K562 (cell line): ENCODE measurements around the gene TXNRD1. TPM values are rescaled to one million over a fixed set of nuclear protein-coding genes. Genes with fewer than 3 reads are reported as not detected.

ENCODE experiments used
- CEBPB ChIP-seq: fragments of 450-650 bp; IDR thresholded peaks from 2 replicates; pipeline ENCODE4 v1.6.1; 2016; ENCODE audit warnings: missing genetic modification characterization, missing compliant biosample characterization
- CHD1 ChIP-seq: fragments of 200-600 bp; sonication (generic); IDR thresholded peaks from one replicate; pipeline ENCODE4 v1.6.1; 2012; ENCODE audit warnings: mild to moderate bottlenecking, moderate library complexity, low read length, inconsistent platforms
- JUND ChIP-seq, 2 experiments: IDR thresholded peaks; 2 replicates in 1 of 2; 3 replicates in 1 of 2; pipeline ENCODE4 v1.6.1; 2011; ENCODE audit warnings: borderline replicate concordance in 2 of 2, low read depth in 2 of 2, low read length in 2 of 2, improper control_type of control experiment in 1 of 2, missing biosample characterization in 1 of 2, missing genetic modification characterization in 1 of 2, missing genetic modification reagents in 1 of 2
- MAFF ChIP-seq: IDR thresholded peaks from 2 replicates; pipeline ENCODE4 v1.6.1; 2012; ENCODE audit warnings: low read length, improper control_type of control experiment
- MNT ChIP-seq, 2 experiments: fragments of 450-650 bp; conservative IDR thresholded peaks; 2 replicates each; pipeline ENCODE4 v1.6.1; 2017; ENCODE audit warnings: mild to moderate bottlenecking in 2 of 2, moderate library complexity in 2 of 2
- NR1H2 ChIP-seq: sonication (generic); formaldehyde crosslinking; IDR thresholded peaks from 2 replicates; pipeline ENCODE4 v1.4.0; 2020; ENCODE audit warnings: mild to moderate bottlenecking, missing genetic modification reagents
- PBX2 ChIP-seq, 2 experiments: IDR thresholded peaks in 1 of 2; conservative IDR thresholded peaks in 1 of 2; 2 replicates each; pipeline ENCODE4 v1.6.1; 2016; ENCODE audit warnings: low read depth in 2 of 2, mild to moderate bottlenecking in 1 of 2, missing compliant biosample characterization in 1 of 2, missing genetic modification characterization in 1 of 2, moderate library complexity in 1 of 2
- RHOXF2B ChIP-seq: fragments of 250-450 bp; sonication (Bioruptor Pico); conservative IDR thresholded peaks from 2 replicates; pipeline ENCODE4 v1.5.1; 2021
- SRSF9 ChIP-seq: fragments of 200-400 bp; formaldehyde crosslinking; IDR thresholded peaks from 2 replicates; pipeline ENCODE4 v1.6.1; 2017; ENCODE audit warnings: low read depth, low read length, borderline replicate concordance
- TAF15 ChIP-seq: fragments of 200-400 bp; formaldehyde crosslinking; IDR thresholded peaks from 2 replicates; pipeline ENCODE4 v1.6.1; 2017; ENCODE audit warnings: mild to moderate bottlenecking, low read depth, low read length, moderate library complexity
- TAF9B ChIP-seq: fragments of 450-650 bp; IDR thresholded peaks from 2 replicates; pipeline ENCODE4 v1.6.1; 2018; ENCODE audit warnings: mild to moderate bottlenecking; ENCODE audit not compliant: partially characterized antibody
- polyA plus RNA-seq, 8 experiments: library from polyadenylated mRNA; depleted of rRNA in 4 of 8; stranded (reverse) in 5 of 8; unstranded in 3 of 8; fragments of >200 nt; fragmentation: Nextera tagmentation in 2 of 8; fragmentation: Illumina TruSeq in 1 of 8; extraction: Ambion mirVana in 2 of 8; extraction: Trizol in 1 of 8; gene quantifications; 2 replicates each; pipeline versions ENCODE4 v1.2.1 to v1.2.3, GENCODE V29; 2011 to 2014; ENCODE audit warnings: inconsistent platforms in 1 of 8, missing spikeins in 1 of 8
- total RNA-seq, 7 experiments: library from RNA; depleted of rRNA in 6 of 7; stranded (reverse); fragments of >200 nt in 6 of 7; fragmentation: Illumina TruSeq in 2 of 7; extraction: Trizol in 2 of 7; gene quantifications; 2 replicates each; pipeline versions ENCODE4 v1.2.1 to v1.2.3, GENCODE V29; 2011 to 2021; ENCODE audit warnings: low replicate concordance in 1 of 7
- TF ChIP-seq, protein P1 (sequence below): fragments of 250-450 bp; sonication (Bioruptor Pico); IDR thresholded peaks from 2 replicates; pipeline ENCODE4 v1.9.0; 2021; ENCODE audit warnings: mild to moderate bottlenecking, inconsistent platforms
- TF ChIP-seq, protein P2 (sequence below): sonication (generic); formaldehyde crosslinking; IDR thresholded peaks from 2 replicates; pipeline ENCODE4 v1.8.0; 2023; ENCODE audit warnings: mild to moderate bottlenecking, missing genetic modification reagents

Gene TXNRD1
- total and polyA plus RNA-seq, 9 of the 15 experiments (the other 6 are each of a cell fraction or from before 2014, with no cell fraction given) = 107 to 189 (median 146) TPM

GRCh38 chr12:104288635-104289274 lies 73.2 kb downstream of the TXNRD1 start (continued):
- TF ChIP-seq MAFF (peak; percentile 62), SRSF9 (no peak), TAF15 (no peak), PBX2 (CRISPR knock-in tag; IDR thresholded peaks at IDR 0.05; ENCODE audit: low read depth) (no peak), PBX2 (tag; conservative IDR thresholded peaks at IDR 0.05; ENCODE audit: low read depth) (no peak), CHD1 (no peak), RHOXF2B (no peak), NR1H2 (CRISPR knock-in tag) (no peak), TAF9B (peak; percentile 58), MNT (conservative IDR thresholded peaks at IDR 0.05) (peak; percentile 99), JUND (IDR thresholded peaks at IDR 0.05; ENCODE audit: borderline replicate concordance, low read depth, low read length) (peak; percentile 61; the same call in 1 of the 2 replicates), JUND (tag; IDR thresholded peaks at IDR 0.05; ENCODE audit: borderline replicate concordance, low read depth, low read length) (peak; percentile 55; the same call in 1 of the 3 replicates), CEBPB (no peak)
- TF ChIP-seq, protein P1, sequence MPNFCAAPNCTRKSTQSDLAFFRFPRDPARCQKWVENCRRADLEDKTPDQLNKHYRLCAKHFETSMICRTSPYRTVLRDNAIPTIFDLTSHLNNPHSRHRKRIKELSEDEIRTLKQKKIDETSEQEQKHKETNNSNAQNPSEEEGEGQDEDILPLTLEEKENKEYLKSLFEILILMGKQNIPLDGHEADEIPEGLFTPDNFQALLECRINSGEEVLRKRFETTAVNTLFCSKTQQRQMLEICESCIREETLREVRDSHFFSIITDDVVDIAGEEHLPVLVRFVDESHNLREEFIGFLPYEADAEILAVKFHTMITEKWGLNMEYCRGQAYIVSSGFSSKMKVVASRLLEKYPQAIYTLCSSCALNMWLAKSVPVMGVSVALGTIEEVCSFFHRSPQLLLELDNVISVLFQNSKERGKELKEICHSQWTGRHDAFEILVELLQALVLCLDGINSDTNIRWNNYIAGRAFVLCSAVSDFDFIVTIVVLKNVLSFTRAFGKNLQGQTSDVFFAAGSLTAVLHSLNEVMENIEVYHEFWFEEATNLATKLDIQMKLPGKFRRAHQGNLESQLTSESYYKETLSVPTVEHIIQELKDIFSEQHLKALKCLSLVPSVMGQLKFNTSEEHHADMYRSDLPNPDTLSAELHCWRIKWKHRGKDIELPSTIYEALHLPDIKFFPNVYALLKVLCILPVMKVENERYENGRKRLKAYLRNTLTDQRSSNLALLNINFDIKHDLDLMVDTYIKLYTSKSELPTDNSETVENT (CRISPR knock-in tag) = 0 out of 2 replicates have a peak, but pooled peaks have one; percentile 50
- TF ChIP-seq, protein P2, sequence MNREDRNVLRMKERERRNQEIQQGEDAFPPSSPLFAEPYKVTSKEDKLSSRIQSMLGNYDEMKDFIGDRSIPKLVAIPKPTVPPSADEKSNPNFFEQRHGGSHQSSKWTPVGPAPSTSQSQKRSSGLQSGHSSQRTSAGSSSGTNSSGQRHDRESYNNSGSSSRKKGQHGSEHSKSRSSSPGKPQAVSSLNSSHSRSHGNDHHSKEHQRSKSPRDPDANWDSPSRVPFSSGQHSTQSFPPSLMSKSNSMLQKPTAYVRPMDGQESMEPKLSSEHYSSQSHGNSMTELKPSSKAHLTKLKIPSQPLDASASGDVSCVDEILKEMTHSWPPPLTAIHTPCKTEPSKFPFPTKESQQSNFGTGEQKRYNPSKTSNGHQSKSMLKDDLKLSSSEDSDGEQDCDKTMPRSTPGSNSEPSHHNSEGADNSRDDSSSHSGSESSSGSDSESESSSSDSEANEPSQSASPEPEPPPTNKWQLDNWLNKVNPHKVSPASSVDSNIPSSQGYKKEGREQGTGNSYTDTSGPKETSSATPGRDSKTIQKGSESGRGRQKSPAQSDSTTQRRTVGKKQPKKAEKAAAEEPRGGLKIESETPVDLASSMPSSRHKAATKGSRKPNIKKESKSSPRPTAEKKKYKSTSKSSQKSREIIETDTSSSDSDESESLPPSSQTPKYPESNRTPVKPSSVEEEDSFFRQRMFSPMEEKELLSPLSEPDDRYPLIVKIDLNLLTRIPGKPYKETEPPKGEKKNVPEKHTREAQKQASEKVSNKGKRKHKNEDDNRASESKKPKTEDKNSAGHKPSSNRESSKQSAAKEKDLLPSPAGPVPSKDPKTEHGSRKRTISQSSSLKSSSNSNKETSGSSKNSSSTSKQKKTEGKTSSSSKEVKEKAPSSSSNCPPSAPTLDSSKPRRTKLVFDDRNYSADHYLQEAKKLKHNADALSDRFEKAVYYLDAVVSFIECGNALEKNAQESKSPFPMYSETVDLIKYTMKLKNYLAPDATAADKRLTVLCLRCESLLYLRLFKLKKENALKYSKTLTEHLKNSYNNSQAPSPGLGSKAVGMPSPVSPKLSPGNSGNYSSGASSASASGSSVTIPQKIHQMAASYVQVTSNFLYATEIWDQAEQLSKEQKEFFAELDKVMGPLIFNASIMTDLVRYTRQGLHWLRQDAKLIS (CRISPR knock-in tag) = peak; percentile 79
